AML-193 (cell line): ENCODE measurements around the gene WT1.
A peak's percentile ranks its signal among the peaks of the same experiment; 100 is the strongest.
"Not testable (repeated sequence)": the region's sequence is repeated elsewhere in the genome, so short reads cannot be mapped to it uniquely, and the experiment has no call there.

Experiments used
- DNase-seq, 2 experiments: peaks; one replicate each; lab custom pipeline; 2025; lab: John Stamatoyannopoulos, UW

Gene WT1

GRCh38 chr11:32435511-32435941 is at the start of gene WT1:
WT1 (minus strand) TSS chr11:32435539.
- DNase-seq: peak; percentile 33 to 34

GRCh38 chr11:32479291-32479690 is 44.0 kb upstream of the WT1 start:
- DNase-seq: no peak

- no peak for DNase-seq
These were observed 43.0 kb upstream of the WT1 start for GRCh38 chr11:32478277-32478731.

GRCh38 chr11:32473282-32473909 is 38.1 kb upstream of the WT1 start:
- DNase-seq: no peak

GRCh38 chr11:32472226-32472625 is 36.9 kb upstream of the WT1 start:
- DNase-seq: no peak

GRCh38 chr11:32471544-32471943 is 36.2 kb upstream of the WT1 start:
- DNase-seq: not testable (repeated sequence)

GRCh38 chr11:32469791-32470190 is 34.5 kb upstream of the WT1 start:
- DNase-seq: no peak

GRCh38 chr11:32466279-32466915 is 31.1 kb upstream of the WT1 start:
- no peak for DNase-seq

- DNase-seq: no peak
These were observed 28.7 kb upstream of the WT1 start for GRCh38 chr11:32464078-32464477.

- DNase-seq: no peak
These were observed 26.8 kb upstream of the WT1 start for GRCh38 chr11:32462011-32462690.

GRCh38 chr11:32456864-32457263 is 21.5 kb upstream of the WT1 start:
- DNase-seq: no peak

- no peak for DNase-seq
These were observed 19.7 kb upstream of the WT1 start for GRCh38 chr11:32454993-32455392.

GRCh38 chr11:32451808-32452207 is 16.5 kb upstream of the WT1 start:
- DNase-seq: no peak

GRCh38 chr11:32450372-32450771 is 15.0 kb upstream of the WT1 start:
- no peak for DNase-seq

- peak; percentile 53 to 72 for DNase-seq
These were observed 12.9 kb upstream of the WT1 start for GRCh38 chr11:32448232-32448631.

- DNase-seq: no peak
These were observed 11.9 kb upstream of the WT1 start for GRCh38 chr11:32447252-32447651.

GRCh38 chr11:32446227-32446626 is 10.9 kb upstream of the WT1 start:
- no peak for DNase-seq

- DNase-seq: peak; percentile 48 to 63
These were observed 8.8 kb upstream of the WT1 start for GRCh38 chr11:32444186-32444585.

GRCh38 chr11:32440916-32441315 is 5.6 kb upstream of the WT1 start:
- DNase-seq: no peak

GRCh38 chr11:32440312-32440908 is 5.1 kb upstream of the WT1 start:
- DNase-seq: no peak

GRCh38 chr11:32439501-32440210 is 4.3 kb upstream of the WT1 start:
- no peak for DNase-seq

GRCh38 chr11:32438866-32439489 is 3.6 kb upstream of the WT1 start:
- DNase-seq: no peak
